ENCODE measurements around the gene PPM1F.

The PPM1F gene

DNA sequence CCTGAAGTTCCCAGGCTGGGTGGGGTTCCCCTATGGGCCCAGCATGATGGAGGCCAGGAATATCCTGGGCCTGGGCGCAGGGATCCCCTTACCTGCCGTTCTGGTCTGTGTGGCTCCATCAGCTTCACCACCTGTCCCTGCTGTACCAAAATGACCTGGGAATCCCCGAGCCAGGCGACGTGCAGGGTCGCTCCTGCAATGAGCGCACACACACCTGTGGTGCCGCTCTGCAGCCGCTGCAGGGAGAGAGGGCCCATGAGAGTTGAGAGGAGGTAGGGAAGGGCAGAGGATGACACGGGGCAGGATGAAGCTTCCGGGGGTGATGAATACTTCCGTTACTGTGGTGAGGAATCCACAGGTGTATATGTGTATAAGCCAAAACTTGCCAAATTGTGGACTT, 21.6 kb downstream of the PPM1F start:
- Histone ChIP-seq H2AFZ (ENCODE audit: low read depth, low read length, severe bottlenecking) (no peak overlapping the region), H4K20me1 (ENCODE audit: low read depth, low read length) (no peaks in the 10 kb centered on the region), H3K9me2 (replicated peaks; ENCODE audit: insufficient read depth, low read length) (no peaks in the 10 kb centered on the region), H3K27ac (ENCODE audit: low read depth, low read length) (no peak overlapping the region), H3K27me3 (ENCODE audit: low read length) (no peaks in the 10 kb centered on the region), H3K79me2 (ENCODE audit: insufficient read depth, low read length) (no peaks in the 10 kb centered on the region), H3K4me2 (ENCODE audit: low read depth, low read length, poor library complexity, severe bottlenecking) (no peak overlapping the region), H3K9me3 (ENCODE audit: insufficient read depth, low read length) (no peaks in the 10 kb centered on the region), H3K4me3 (ENCODE audit: insufficient read depth, low read length, poor library complexity, severe bottlenecking) (no peak overlapping the region), H3F3A (ENCODE audit: insufficient read depth) (no peaks in the 10 kb centered on the region), H3K36me3 (ENCODE audit: low read length) (no peaks in the 10 kb centered on the region), H3K9ac (ENCODE audit: low read length) (no peak overlapping the region)
- TF ChIP-seq EZH2phosphoT487 (conservative IDR thresholded peaks at IDR 0.05; ENCODE audit: low read length) = no peak
- TF ChIP-seq, protein P1, sequence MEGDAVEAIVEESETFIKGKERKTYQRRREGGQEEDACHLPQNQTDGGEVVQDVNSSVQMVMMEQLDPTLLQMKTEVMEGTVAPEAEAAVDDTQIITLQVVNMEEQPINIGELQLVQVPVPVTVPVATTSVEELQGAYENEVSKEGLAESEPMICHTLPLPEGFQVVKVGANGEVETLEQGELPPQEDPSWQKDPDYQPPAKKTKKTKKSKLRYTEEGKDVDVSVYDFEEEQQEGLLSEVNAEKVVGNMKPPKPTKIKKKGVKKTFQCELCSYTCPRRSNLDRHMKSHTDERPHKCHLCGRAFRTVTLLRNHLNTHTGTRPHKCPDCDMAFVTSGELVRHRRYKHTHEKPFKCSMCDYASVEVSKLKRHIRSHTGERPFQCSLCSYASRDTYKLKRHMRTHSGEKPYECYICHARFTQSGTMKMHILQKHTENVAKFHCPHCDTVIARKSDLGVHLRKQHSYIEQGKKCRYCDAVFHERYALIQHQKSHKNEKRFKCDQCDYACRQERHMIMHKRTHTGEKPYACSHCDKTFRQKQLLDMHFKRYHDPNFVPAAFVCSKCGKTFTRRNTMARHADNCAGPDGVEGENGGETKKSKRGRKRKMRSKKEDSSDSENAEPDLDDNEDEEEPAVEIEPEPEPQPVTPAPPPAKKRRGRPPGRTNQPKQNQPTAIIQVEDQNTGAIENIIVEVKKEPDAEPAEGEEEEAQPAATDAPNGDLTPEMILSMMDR (IDR thresholded peaks at IDR 0.05; ENCODE audit: insufficient read depth, low read length, poor library complexity, severe bottlenecking) = no peak

DNA sequence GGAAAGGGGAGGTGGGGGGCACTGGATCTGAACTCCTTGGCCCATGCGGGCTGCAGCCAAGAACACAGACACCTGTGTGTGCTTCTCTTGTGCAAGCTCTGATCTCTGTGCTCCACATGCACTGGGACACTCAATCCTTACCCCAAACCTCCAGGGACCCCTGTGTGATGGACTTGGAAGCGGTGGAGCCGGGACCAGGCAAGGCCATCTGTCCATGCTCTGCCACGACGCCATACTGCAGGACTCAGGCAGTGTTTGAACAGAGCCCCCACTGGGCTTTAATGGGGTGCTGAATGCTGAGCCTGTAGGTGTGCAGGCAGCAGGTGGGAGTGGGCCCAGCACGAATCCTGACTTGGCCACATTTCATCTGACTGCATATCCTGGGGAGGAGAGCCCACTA, 23.4 kb downstream of the PPM1F start:
- Histone ChIP-seq H3F3A (ENCODE audit: insufficient read depth) (no peaks in the 10 kb centered on the region), H3K27ac (ENCODE audit: low read depth, low read length) (no peak overlapping the region), H3K27me3 (ENCODE audit: low read length) (no peaks in the 10 kb centered on the region), H3K9me3 (ENCODE audit: insufficient read depth, low read length) (no peaks in the 10 kb centered on the region), H3K4me2 (ENCODE audit: low read depth, low read length, poor library complexity, severe bottlenecking) (no peak overlapping the region), H3K9me2 (replicated peaks; ENCODE audit: insufficient read depth, low read length) (no peaks in the 10 kb centered on the region), H3K9ac (ENCODE audit: low read length) (no peak overlapping the region), H2AFZ (ENCODE audit: low read depth, low read length, severe bottlenecking) (no peak overlapping the region), H3K4me3 (ENCODE audit: insufficient read depth, low read length, poor library complexity, severe bottlenecking) (no peak overlapping the region), H3K36me3 (ENCODE audit: low read length) (no peaks in the 10 kb centered on the region), H4K20me1 (ENCODE audit: low read depth, low read length) (no peaks in the 10 kb centered on the region), H3K79me2 (ENCODE audit: insufficient read depth, low read length) (no peaks in the 10 kb centered on the region)
- TF ChIP-seq, protein P1 (IDR thresholded peaks at IDR 0.05; ENCODE audit: insufficient read depth, low read length, poor library complexity, severe bottlenecking) = no peak
- TF ChIP-seq EZH2phosphoT487 (conservative IDR thresholded peaks at IDR 0.05; ENCODE audit: low read length) = no peak

DNA sequence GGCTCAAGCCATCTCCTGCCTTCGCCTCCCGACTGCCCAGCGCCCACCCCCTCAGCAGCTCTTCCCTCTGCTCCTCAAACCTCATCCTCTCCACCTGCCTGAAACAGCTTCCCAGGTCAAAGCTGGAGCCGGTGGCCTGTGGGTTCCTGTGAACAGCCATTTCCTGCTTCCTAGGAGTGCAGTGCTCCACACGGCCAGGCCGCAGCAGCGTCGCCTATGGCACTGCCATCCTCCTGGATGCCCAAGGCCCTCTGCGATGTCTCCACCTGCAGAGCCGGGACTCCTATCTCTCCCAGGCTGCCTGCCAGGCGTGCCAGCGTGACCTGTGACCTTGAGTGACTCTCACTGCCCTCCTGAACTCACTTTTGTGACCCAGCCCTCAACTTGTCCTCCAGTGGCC, 24.6 kb downstream of the PPM1F start:
- Histone ChIP-seq H3K27ac (ENCODE audit: low read depth, low read length) (no peak overlapping the region), H3K9me2 (replicated peaks; ENCODE audit: insufficient read depth, low read length) (no peaks in the 10 kb centered on the region), H3K79me2 (ENCODE audit: insufficient read depth, low read length) (no peaks in the 10 kb centered on the region), H3K36me3 (ENCODE audit: low read length) (no peaks in the 10 kb centered on the region), H3K4me3 (ENCODE audit: insufficient read depth, low read length, poor library complexity, severe bottlenecking) (no peak overlapping the region), H3F3A (ENCODE audit: insufficient read depth) (no peaks in the 10 kb centered on the region), H4K20me1 (ENCODE audit: low read depth, low read length) (no peaks in the 10 kb centered on the region), H3K9ac (ENCODE audit: low read length) (no peak overlapping the region), H2AFZ (ENCODE audit: low read depth, low read length, severe bottlenecking) (no peak overlapping the region), H3K4me2 (ENCODE audit: low read depth, low read length, poor library complexity, severe bottlenecking) (no peak overlapping the region), H3K27me3 (ENCODE audit: low read length) (no peaks in the 10 kb centered on the region), H3K9me3 (ENCODE audit: insufficient read depth, low read length) (no peaks in the 10 kb centered on the region)
- TF ChIP-seq, protein P1 (IDR thresholded peaks at IDR 0.05; ENCODE audit: insufficient read depth, low read length, poor library complexity, severe bottlenecking) = no peak
- no peak for TF ChIP-seq EZH2phosphoT487 (conservative IDR thresholded peaks at IDR 0.05; ENCODE audit: low read length)

All from SU-DHL-6 (cell line).